Measurements from ENCODE around the gene KAZN.

The KAZN gene

GRCh38 chr1:14915356-14916054, 317.0 kb downstream of the KAZN start:
- DNase-seq (ENCODE audit: low read depth), result no peak

- no peak for DNase-seq (ENCODE audit: low read depth)
Measured at GRCh38 chr1:14919289-14919688, 320.8 kb downstream of the KAZN start.

GRCh38 chr1:14919751-14920150, 321.3 kb downstream of the KAZN start:
- DNase-seq (ENCODE audit: low read depth), result no peak

DNA sequence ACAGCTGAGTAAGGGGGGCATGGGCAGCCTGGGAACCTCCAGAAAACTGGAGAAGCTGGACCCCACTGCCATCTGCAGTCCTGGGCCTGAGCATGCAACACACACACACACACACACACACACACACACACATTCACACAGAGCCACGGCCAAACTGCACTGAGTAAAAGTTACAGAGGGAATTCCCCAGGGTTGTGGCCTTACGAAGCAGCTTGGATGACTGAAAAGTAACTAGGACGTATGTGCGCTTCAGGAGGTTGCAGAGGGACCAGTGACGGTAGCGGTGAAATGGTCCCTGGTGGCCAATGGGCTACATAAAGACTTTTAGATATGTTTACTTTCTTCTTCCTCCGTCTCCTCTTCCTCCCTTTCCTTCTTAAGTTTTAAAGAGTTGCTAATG, 322.6 kb downstream of the KAZN start:
- DNase-seq (ENCODE audit: low read depth), result no peak

DNA sequence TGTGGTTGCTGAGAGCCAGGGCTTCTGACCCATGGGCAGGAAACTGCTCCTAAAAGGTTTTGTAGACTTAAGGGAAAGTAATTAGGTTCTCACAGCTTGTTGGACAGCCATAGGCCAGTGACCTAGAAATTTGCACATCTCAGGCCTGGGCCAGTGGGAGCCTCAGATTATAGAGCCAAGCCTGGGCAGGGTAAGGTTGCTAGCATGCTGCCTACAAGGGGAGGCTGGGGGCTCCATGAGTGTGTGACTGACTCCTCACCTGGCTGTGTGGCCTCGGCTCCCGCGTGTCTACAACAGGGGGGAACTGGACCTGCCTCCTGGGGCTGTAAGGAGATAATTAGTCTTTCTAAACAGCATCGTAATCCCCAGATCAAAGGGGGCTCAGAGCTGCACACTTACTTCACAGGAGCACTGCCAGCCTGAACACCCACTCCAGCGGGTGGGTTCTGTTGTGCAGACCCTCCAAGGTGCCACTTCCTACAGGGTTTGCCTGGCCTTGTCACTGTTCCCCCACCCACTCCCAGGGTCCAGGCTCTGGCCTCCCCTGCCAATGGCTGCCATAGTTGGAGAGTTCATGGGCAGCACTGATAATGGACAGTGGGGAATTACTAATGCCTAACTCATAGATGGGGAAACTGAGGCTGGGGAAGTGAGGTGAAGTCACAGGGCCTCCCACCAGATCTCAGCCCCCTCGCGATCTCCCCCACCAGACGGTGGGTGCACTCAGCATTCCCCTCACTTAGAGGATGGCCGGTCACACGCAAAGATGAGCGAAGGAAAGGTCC, 324.6 kb downstream of the KAZN start:
- DNase-seq (ENCODE audit: low read depth), result no peak

DNA sequence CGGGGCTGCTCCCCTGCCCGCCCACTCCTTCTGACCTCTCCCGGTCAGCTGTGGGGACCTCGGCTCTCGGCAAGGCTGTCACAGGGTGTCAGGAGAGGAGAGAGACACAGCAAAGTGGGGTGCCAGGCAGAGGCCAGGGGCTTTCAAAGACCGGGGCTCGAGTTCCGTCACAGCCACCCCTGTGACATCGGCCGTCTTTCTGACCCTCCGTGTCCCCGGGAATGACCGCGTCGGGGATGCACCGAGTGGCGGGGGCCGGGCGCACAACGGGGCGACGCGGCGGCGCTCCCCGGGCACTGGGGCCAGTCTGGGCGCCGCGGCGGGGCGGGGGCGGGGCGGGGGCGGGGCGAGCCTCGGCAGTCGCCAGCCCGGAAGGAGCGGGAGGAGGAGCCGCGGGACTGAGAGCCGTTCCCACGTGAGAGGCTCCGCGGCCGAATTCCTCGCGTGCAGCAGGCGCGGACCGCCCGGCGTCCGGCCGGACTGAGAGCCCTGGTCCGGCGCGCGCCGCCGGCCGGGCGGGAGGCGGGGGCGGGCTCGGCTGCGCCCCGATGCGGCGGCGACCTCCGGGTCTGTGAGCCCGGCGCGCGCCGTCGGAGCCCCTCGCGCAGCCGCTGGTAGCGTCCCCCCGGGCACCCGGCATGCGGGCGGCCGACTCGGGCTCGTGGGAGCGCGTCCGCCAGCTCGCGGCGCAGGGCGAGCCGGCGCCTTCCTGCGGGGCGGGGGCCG, 325.4 kb downstream of the KAZN start:
- no peak for DNase-seq (ENCODE audit: low read depth)

GRCh38 chr1:14924455-14925331, 326.2 kb downstream of the KAZN start:
- no peak for DNase-seq (ENCODE audit: low read depth)

DNA sequence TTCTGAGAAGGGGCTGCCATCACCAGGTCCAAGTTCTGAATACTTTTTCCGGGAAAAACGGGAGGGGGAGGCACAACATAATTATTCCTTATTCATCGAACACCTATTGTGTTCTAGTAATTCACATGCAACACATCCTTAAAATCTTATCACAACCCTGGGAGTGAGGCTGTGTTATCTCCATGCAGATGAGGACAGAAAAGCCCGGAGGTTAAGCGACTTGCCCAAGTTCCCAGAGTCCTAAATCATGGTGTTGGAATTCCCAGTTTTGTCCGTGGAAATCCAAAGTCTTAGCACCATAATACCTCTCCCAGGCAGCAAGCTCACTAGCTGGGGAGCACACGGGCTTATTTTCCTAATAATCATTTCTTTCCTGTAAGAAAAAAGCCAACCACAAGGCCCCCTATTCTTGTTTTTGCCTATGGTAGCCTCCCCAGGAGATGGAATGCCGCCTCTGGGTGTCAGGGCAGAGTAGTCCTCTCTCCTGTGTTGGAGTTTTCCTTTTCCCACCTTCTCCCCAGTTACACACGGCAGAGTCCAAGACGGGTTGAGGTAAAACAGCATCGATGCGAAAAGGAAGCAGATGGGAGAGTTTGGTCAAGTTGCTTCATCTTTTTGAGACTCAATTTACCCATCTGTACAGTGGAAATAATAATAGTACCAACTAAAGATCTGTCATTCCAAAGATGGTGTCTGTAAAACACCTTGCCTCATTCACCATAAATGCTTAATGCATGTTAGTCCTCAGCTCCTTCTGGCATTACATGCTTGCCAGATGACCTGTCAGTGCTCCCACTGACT, 327.1 kb downstream of the KAZN start:
- DNase-seq (ENCODE audit: low read depth), result no peak

- no peak for DNase-seq (ENCODE audit: low read depth)
Measured at GRCh38 chr1:14926229-14926628, 327.7 kb downstream of the KAZN start.

DNA sequence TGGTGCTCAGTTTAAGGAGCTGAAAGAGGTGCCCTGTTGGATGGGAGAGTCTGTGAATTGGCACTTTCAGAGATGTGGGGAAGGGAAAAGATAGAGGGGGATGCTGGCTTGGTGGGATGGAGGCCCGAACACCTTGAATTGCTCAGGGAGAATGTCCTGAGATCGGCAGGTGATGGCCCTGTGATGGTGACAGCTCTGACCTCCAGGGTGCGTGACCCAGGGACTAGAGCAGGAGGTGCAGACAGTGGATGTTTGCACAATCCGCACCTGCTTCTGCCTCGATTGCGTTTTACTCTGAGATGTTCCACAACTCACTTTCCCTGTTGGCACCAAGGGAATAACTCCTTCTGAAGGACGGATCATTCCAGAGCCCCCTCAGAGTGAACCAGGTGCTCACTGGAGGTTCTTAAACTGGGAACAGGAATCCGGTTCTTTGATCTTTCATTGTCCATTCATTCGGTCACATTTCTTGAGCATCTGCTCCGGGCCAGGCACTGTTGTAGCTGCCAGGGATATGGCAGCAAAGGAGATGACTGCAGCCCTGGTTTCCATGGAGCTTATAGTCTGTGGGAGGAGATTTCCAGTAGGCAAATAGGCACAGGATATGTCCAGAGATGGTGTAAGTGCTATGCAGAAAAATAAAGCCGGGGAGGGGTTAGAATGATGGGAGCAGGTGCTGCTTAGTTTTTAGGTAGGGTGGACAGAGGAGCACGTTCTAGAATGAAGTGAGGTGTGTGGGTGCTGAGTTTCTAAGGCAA, 328.5 kb downstream of the KAZN start:
- DNase-seq (ENCODE audit: low read depth), result no peak

DNA sequence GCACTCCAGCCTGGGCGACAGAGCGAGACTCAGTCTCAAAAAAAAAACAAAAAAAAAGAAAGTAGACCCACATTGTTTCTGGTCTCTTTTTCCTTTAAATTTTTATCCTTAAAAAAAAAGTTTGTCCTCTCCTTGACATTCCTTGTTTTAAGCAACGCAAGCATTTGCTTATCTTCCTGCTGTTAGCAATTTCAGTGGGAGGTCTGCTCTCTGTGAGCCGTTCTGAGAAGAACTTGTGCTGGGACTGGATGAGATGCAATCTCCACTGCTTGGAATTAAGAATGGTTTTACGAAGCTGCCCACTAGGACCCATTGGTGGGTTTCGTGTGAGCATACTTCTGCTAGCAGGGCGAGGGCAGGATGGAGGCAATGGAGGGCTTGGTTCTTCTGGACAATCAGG, 329.9 kb downstream of the KAZN start:
- DNase-seq (ENCODE audit: low read depth), result no peak

DNA sequence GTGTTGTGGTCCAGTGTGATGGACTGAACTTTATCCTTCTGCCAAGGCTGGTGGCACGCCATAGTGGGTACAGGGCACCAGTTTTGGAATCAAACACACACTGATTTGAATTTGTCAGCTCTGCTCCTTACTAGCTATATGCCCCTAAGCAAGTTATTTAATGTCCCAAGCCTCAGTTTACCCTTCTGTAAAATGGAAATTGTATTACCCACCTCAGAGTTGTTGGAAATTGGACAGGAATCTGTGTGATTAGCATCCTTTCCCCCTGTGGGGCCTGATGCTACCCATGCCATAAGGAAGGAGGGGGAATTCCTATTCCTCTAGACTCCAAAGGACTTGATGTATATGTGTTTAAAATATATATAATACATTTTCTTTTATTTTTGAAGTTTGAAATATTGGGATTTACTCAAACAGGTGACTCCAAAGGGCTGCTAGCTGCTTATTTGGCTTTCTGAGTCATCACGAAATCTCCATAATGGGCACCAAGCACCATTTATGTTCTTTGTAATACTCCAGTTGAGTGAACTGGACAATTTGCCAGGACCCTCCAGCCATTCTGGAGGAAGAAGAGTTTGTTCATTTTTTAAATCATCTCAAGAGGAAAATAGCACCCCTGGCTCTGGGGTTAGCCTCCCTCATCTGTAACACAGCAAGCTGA, 330.5 kb downstream of the KAZN start:
- no peak for DNase-seq (ENCODE audit: low read depth)

DNA sequence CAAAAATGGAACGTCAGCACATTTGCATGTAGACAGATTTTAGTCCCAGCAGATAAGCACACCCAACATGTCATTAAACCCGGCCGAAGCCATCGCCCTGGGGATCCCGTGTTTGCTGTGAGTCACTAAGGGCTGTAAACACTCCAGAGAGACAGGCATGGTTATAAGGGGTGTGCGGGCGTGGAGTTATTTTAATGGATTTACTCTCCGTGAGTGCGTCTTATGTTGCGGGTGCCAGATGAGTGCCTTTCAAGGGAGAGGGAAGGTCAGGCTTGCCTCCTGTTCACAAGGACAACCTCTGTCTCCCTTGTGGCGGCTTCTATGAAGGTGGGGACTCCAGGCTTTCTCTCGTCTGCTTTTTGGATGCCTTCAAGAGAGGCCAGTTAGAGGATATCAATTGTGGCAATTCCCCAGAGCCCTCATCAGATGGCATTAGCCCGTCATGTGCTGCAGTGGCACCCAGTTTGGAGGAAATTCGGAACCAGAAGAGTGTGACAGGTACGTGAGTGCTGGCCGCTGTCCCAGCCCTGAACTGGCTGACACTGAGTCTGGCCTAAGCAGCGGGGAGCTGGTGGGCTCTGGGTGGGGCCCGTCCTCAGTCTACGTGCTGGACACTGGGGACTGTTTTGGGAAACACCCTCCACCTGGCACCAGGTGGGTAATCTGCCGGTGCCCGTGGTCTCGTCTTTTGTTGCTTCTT, 331.2 kb downstream of the KAZN start:
- DNase-seq (ENCODE audit: low read depth), result no peak

- DNase-seq (ENCODE audit: low read depth), result no peak
Measured at GRCh38 chr1:14930247-14930965, 331.9 kb downstream of the KAZN start.

GRCh38 chr1:14932034-14932638, 333.7 kb downstream of the KAZN start:
- no peak for DNase-seq (ENCODE audit: low read depth)

DNA sequence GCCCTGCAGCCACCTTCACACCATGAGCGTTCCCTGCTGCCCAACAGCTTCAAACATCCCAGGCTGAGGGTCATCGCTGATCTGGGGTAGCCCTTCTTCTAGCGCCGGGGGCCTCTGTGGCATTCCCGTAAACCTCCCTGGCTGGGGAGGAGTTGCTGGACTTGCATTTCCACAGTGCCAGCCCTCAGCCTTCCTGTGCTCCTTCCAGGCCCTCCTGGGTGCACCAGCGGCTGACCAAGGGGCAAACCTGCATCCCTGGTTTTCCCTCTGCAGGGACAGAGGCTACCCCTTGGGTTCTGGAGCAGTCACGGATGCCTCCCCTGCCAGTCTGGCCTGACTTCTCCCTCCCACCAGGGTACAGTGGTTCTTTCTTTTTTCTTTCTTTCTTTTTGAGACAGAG, 336.4 kb downstream of the KAZN start:
- no peak for DNase-seq (ENCODE audit: low read depth)

GRCh38 chr1:14936815-14937214, 338.3 kb downstream of the KAZN start:
- no peak for DNase-seq (ENCODE audit: low read depth)

DNA sequence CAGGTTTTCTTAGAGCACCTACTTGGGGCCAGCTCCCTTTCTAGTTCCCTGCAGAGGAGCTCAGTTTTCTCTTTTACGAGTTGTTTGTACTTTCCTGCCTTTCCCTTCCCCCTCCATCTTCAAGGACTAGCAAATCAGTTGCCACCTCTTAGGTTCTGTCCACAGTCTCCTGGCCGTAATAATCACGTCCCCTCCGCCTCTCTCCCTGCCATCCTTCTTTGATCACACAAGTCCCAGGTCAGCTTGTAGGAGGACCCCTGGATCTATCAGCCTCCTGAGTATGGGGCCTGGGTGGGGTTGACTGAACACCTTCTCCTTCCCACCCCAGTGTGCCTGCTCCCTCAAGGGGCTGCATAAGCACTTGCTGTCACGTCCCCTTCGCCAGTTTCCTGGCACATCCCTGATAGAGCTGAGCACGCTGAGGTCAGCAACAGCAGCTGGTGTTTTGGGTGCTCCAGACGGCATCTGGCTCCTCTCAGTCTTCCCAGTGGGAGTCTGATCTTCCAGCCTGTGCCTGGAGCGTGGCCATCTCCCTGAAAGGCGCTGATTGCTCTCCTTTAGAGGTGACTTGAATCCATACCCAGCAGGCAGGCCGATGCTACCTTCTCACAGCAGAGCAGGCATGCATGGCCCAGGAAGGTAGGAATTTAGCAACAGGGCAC, 338.9 kb downstream of the KAZN start:
- no peak for DNase-seq (ENCODE audit: low read depth)
